SK-N-MC (cell line): ENCODE results near the gene ZNF575.
A peak's percentile ranks its signal among the peaks of the same experiment; 100 is the strongest.

Experiments used
- DNase-seq: peaks from one replicate; pipeline ENCODE4 v3.0.0-alpha.2; 2011; ENCODE audit warnings: low read depth, low spot score
- H3K27ac ChIP-seq: fragments of 200-600 bp; sonication (generic); 2 replicates; pipeline ENCODE4 v1.5.1; 2016; ENCODE audit warnings: mixed run types
- H3K36me3 ChIP-seq: fragments of 200-600 bp; sonication (generic); 2 replicates; pipeline ENCODE4 v1.6.1; 2017; ENCODE audit warnings: antibody characterized with exemption, low read length, mixed read lengths; ENCODE audit not compliant: insufficient read depth
- H3K4me3 ChIP-seq: fragments of 200-600 bp; sonication (generic); 2 replicates; pipeline ENCODE4 v1.5.1; 2016
- H3K9ac ChIP-seq: fragments of 200-600 bp; sonication (generic); 2 replicates; pipeline ENCODE4 v1.8.0; 2017; ENCODE audit warnings: mixed run types, mixed read lengths; ENCODE audit not compliant: insufficient read length
- H3K9me3 ChIP-seq: fragments of 200-600 bp; sonication (generic); 2 replicates; pipeline ENCODE4 v1.6.1; 2017; ENCODE audit warnings: low read depth, mild to moderate bottlenecking, antibody characterized with exemption, low read length, moderate library complexity, mixed read lengths
- EZH2 ChIP-seq: fragments of 200-600 bp; sonication (generic); IDR thresholded peaks from one replicate; pipeline ENCODE4 v1.6.1; 2017; ENCODE audit warnings: antibody characterized with exemption
- FOXP2 ChIP-seq: optimal IDR thresholded peaks from 2 replicates; pipeline ENCODE3; 2011; ENCODE audit warnings: mild to moderate bottlenecking, moderate library complexity; ENCODE audit not compliant: insufficient read depth; ENCODE audit errors: extremely low read length, control extremely low read depth
- POLR2AphosphoS5 ChIP-seq: IDR thresholded peaks from 2 replicates; pipeline ENCODE4 v1.6.1; 2012; ENCODE audit warnings: mild to moderate bottlenecking, low read depth, low read length, borderline replicate concordance

Gene ZNF575

DNA sequence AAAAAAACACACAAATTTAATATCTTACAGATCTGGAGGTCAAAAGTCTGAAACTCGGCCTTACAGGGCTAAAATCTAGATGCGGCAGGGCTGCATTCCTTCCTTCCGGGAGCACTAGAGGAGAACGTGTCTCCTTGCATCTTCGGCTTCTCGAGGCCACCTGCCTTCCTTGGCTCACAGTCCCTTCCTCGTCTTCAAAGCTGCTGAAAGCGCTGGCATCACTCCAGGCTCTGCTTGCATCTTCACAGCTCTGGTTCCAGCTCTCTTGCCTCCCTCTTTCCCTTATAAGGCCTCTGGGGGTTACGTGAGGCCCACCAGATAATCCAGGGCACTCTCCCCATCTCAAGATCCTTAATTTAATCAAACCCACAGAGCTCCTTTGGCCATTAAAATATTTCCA, 31.8 kb downstream of the ZNF575 start:
- TF ChIP-seq FOXP2 (no peak), EZH2 (no peak), POLR2AphosphoS5 (no peak)
- no peaks in the 10 kb centered on the region for H3K9me3 ChIP-seq
- DNase-seq: no peak
- H3K9ac ChIP-seq: no peak overlapping the region
- H3K36me3 ChIP-seq: peaks cover 12% of the 10 kb centered on the region; the same call in 1 of the 2 replicates
- no peak overlapping the region for H3K27ac ChIP-seq
- H3K4me3 ChIP-seq: no peak overlapping the region

DNA sequence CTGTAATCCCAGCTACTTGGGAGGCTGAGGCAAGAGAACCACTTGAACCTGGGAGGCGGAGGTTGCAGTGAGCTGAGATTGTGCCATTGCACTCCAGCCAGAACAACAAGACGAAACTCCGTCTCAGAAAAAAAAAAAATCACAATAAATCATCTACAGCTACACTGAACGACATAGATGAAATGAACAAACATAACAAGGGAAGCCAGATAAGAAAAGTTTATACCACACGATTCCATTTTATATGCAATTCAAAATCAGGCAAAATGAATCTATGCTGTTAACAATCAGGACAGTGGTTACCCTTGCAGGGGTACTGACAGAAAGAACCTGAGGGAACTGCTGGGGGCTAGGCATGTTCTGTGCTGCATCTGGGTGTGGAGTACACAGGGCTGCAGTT, 36.7 kb downstream of the ZNF575 start:
- H3K36me3 ChIP-seq: no peaks in the 10 kb centered on the region; the same call in 1 of the 2 replicates
- DNase-seq: no peak
- H3K9me3 ChIP-seq: no peaks in the 10 kb centered on the region
- TF ChIP-seq EZH2: no peak
- no peak for TF ChIP-seq FOXP2
- TF ChIP-seq POLR2AphosphoS5: no peak
- H3K9ac ChIP-seq: no peak overlapping the region
- H3K27ac ChIP-seq: no peak overlapping the region
- H3K4me3 ChIP-seq: no peak overlapping the region

DNA sequence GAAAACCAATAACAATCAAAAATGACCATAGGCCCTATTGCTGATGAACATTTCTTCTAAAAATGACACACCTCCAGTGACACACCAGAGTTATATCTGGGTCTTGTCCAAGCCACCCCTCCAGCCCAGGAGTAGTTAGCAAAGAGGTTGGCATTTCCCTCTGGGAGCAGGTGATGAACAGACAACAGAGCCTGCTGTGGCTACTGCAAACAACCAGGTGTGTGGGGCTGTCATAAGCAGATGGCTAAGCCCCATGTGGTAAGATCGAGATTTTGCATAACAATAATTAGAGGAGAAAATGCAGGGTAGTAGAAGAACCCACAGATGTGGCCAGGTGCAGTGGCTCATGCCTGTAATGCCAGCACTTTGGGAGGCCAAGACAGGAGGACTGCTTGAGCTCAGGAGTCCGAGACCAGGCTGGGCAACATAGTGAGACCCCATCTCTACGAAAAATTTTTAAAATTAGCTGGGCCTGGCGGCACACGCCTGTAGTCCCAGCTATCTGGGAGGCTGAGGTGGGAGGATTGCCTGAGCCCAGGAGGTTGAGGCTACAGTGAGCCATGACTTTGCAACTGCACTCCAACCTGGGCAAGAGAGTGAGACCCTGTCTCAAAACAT, 37.3 kb downstream of the ZNF575 start:
- no peaks in the 10 kb centered on the region; the same call in 1 of the 2 replicates for H3K36me3 ChIP-seq
- no peaks in the 10 kb centered on the region for H3K9me3 ChIP-seq
- H3K27ac ChIP-seq: no peak overlapping the region
- no peak overlapping the region for H3K9ac ChIP-seq
- H3K4me3 ChIP-seq: no peak overlapping the region
- no peak for DNase-seq
- no peak for TF ChIP-seq EZH2
- no peak for TF ChIP-seq FOXP2

DNA sequence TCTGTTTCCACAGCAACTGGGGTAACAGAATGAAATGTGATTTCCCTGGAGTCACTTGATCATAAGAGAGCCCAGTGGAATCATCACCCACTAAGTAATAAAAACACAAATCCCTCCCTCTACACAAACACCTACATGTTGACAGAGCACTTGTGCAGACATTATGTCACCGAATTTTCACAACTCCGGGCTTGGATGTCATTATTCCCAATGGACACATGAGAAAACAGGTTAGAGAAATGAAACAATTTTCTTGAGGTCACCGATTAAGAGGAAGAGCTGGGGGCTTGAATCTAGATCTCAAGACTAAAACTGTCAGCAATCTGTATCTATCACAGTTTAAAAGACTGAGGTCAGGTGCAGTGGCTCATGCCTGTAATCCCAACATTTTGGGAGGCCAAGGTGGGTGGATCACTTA, 39.2 kb downstream of the ZNF575 start:
- Histone ChIP-seq H3K9ac (no peak overlapping the region), H3K27ac (no peak overlapping the region), H3K4me3 (no peak overlapping the region), H3K9me3 (no peaks in the 10 kb centered on the region), H3K36me3 (no peaks in the 10 kb centered on the region; the same call in 1 of the 2 replicates)
- no peak for TF ChIP-seq POLR2AphosphoS5
- no peak for TF ChIP-seq FOXP2
- no peak for TF ChIP-seq EZH2
- no peak for DNase-seq

DNA sequence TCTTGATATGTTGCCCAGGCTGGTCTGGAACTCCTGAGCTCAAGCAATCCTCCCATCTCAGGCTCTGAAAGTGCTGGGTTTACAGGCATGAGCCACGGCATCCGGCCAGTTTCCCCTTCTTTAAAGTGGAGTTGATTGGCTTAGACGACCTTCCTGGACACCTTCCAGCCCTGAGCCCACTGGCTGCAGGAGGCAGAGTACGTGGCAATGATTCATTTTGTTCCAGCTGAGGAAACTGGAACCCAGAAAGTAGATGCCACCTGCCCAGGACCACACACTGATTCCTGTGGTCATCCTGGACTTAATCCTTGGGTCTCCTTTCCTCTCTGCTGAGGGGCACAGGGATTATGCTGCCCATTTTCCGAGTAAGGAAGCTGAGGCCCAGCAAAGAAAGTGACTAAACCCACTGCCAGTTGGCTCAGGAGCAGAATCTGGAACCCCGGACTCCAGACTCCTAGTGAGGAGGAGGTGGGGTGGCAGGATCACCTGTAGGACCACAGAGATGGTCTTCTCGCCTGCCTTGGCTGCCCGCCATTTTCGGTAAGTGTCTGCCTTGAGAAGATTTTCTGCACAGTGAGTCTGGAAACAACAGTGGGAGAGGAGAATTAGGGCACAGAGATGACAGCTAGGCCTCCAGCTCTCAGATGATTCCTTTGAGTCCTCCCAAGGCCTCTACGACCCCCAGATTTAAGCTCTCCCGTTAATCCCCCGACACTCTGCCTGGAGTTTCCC, 41.6 kb downstream of the ZNF575 start:
- DNase-seq: no peak

DNA sequence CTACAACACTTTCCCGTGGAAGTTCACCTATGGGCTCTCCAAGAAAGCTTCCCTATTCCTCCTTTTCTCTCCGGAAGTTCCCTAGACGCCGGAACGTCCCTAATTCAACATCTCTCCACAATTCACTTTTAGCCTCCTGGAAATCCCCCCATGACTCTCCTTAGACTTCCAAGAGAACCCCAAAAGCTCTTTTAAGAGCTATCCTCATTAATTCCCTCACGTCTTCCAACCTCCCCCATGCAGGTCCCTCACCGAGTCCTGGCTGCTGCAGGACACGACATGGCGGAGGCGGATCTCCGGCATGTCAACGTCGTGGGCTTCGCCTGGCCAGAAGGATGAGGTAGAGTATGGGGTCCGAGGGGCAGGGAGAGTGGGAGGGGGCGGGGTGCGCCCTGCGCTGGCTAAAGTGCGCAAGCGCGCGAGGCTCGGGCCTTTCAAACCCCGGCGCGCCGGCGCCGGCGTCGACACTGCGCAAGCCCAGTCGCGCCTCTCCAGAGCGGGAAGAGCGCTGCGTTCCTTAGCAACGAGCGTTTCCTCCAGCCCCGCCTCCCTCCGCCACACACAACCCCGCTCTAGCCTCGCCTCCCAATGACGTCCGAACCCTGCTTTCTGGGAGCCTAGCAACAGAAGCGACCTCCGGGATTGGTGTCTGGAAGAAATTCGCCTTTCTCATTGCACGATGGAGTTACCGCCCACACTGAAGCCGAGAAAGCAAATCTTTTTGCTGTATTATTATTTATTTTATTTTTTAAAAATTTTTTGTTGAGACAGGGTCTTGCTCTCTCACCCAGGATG, 42.4 kb downstream of the ZNF575 start, which contains the start of the genes PINLYP and XRCC1:
Gene PINLYP (plus strand): TSS at position 646 of the 795 bp plus-strand sequence. CDS start 1,391 bp downstream, outside the sequence.
Gene XRCC1 (minus strand): TSS at position 372 of the 795 bp plus-strand sequence. CDS start 69 bp downstream, at position 303.
- Histone ChIP-seq H3K36me3 (no peaks in the 10 kb centered on the region; the same call in 1 of the 2 replicates), H3K9ac (peak within 1 kb of the TSS; percentile 84), H3K4me3 (peak within 1 kb of the TSS; percentile 80), H3K9me3 (no peaks in the 10 kb centered on the region), H3K27ac (peak within 1 kb of the TSS; percentile 48; the same call in 1 of the 2 replicates)
- peak; percentile 88 for DNase-seq
- peak; percentile 85 for TF ChIP-seq POLR2AphosphoS5
- no peak for TF ChIP-seq FOXP2

More for the DNA sequence above, 41.6 kb downstream of the ZNF575 start:
- Histone ChIP-seq H3K9ac (peak overlapping the region; percentile 84), H3K27ac (0 out of 2 replicates have a peak overlapping the region, but pooled peaks have one; percentile 14), H3K36me3 (no peaks in the 10 kb centered on the region; the same call in 1 of the 2 replicates), H3K9me3 (no peaks in the 10 kb centered on the region), H3K4me3 (peak overlapping the region; percentile 80)
- TF ChIP-seq FOXP2: no peak
- no peak for TF ChIP-seq EZH2
- TF ChIP-seq POLR2AphosphoS5: no peak

DNA sequence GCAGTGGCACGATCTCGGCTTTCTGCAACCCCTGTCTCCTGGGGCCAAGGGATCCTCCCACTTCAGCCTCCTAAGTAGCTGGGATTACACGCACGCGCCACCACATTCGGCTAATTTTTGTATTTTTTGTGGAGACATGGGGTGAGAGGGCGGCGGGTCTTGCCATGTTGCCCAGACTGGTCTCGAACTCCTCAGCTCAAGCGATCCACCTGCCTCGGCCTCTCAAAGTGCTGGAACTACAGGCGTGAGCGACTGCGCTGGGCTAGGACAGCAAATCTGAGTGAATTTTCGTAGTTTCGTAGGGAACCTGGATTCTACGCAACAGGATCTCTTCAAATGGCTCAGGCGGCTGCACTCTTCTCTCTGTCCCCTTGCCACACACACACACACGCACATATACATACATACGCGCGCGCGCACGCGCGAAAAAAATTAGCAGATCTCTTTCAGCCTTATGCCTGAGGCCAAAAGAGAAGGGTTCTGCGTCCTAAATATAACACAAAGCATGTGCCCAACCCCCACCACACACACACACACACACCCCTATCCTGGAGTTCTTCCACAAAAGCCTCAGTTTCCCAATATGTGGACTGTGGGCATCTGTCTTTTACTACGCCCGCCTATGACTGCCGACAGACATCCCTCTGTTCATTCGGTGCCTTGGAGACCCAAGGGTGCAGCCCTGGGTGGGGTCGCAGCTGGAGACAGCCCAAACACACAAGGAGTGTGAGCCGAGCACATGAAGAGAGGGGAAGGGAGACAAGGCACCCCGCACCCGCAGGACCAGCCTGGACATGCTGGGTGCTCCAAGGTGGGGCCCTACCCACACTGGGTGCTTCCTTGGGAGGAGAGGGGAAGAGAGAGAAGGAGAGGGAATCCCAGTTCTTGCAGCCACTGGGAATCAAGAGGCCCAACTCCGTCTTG, 43.2 kb downstream of the ZNF575 start:
- Histone ChIP-seq H3K4me3 (peak overlapping the region; percentile 53; the same call in 1 of the 2 replicates), H3K9ac (peak overlapping the region; percentile 22), H3K9me3 (no peaks in the 10 kb centered on the region), H3K27ac (peak overlapping the region; percentile 48; the same call in 1 of the 2 replicates), H3K36me3 (no peaks in the 10 kb centered on the region; the same call in 1 of the 2 replicates)
- TF ChIP-seq EZH2 (no peak), POLR2AphosphoS5 (no peak), FOXP2 (no peak)
- DNase-seq: no peak
